Umbilical cord (tissue), 2 donors: ENCODE measurements around the gene RHEX. TPM values are rescaled to one million over a fixed set of nuclear protein-coding genes. Genes with fewer than 3 reads are reported as not detected.
"Not testable (repeated sequence)": the region's sequence is repeated elsewhere in the genome, so short reads cannot be mapped to it uniquely, and the experiment has no call there.

Source experiments
- DNase-seq: peaks from one replicate; pipeline ENCODE4 v3.0.0-alpha.2; 2015; ENCODE audit warnings: low spot score
- total RNA-seq: library from RNA; depleted of rRNA; stranded (reverse); fragments of >200 nt; gene quantifications from one replicate; pipeline ENCODE4 v1.2.3, GENCODE V29; 2014; ENCODE audit warnings: low replicate concordance; ENCODE audit not compliant: insufficient read depth

Gene RHEX, protein sequence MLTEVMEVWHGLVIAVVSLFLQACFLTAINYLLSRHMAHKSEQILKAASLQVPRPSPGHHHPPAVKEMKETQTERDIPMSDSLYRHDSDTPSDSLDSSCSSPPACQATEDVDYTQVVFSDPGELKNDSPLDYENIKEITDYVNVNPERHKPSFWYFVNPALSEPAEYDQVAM
- 4.1 TPM for total RNA-seq

DNA sequence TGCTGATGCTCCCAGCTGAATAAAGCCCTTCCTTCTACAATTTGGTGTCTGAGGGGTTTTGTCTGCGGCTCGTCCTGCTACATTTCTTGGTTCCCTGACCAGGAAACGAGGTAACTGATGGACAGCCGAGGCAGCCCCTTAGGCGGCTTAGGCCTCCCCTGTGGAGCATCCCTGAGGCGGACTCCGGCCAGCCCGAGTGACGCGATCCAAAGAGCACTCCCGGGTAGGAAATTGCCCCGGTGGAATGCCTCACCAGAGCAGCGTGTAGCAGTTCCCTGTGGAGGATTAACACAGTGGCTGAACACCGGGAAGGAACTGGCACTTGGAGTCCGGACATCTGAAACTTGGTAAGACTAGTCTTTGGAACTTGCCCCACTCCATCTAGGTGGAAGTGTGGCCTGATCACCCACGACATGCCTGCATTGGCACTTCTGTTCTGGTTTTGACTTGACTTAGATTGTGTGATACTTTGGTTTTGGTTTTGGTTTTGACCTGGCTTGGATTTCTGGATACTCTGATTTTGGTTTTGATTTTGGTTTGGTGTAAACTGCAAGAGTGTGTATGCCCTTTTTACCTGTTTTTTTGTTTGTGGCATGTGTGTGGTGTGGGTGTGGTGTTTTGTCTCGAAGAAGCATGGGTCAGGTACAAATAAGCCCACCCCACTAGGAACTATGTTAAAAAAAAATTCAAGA lies at the start of gene RHEX:
TSS of gene RHEX (plus strand) at position 255 of the 692 bp plus-strand sequence. CDS start 44,656 bp downstream, outside the sequence.
- not testable (repeated sequence) for DNase-seq

DNA sequence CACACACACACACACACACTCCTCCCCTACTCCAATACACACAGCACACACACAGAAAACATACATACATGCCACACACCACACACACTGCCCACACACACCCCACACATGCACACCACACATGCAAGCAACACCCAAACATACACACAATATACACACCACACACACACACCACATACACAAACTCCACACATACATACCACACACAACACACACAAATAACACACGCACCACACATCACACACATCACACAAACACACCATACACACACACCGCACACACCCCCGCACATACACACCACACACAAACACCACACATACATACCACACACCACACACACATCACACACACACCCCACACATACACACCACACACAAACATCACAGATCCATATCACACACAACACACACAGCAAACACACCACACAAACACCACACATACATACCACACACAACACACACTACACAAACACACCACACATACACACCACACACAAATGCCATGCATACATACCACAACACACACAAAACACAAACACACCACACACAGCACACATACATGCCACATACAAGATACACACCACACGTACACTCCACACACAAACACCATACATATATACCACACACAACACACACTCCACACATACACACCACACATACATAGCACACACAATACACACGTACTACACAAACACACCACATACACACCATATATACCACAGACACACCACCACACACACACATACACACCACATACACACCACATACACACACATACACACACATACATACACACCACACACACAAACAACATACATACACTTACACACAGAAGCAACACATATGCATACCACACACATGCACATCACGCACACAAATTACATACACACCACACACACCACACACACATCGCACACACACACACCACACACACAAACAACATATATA lies 48.8 kb upstream of the RHEX start:
- no peak for DNase-seq

DNA sequence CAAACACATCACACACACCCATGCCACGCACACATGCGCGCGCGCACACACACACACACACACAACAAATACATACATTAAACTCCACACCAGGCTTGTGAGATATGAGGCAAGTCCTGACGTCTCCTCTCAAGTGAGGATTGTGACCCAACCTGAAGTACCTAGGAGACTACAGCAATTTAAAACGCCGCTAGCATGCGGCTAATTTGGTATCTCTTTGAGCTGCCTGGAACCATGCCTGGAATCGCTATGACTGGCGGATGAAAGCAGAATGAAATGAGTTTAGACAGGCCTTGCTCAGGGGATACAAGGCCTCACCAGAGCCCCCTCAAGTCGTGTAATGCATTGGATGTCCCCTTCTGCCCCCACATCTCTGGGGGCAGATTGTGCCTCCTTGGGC lies 48.1 kb upstream of the RHEX start:
- DNase-seq = peak; percentile 90

DNA sequence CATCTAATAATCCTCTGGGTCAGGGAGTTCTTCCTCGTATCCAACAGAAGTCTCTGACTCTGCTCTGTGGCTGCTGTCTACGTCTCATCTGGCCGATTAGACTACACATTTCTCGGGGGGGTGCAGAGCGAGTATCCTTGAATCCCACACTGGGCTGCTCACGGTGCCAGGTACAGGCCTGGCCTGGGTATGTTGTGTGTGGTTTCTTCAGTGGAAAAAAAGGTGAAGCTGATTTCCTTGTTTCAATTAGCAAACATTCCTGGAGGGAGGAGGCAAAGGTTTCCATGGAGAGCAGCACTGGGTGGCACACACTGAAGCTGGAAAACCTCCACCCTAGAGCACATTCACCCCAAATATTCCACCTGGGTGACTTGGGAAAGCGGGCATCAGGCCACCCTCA lies 47.7 kb upstream of the RHEX start:
- no peak for DNase-seq

DNA sequence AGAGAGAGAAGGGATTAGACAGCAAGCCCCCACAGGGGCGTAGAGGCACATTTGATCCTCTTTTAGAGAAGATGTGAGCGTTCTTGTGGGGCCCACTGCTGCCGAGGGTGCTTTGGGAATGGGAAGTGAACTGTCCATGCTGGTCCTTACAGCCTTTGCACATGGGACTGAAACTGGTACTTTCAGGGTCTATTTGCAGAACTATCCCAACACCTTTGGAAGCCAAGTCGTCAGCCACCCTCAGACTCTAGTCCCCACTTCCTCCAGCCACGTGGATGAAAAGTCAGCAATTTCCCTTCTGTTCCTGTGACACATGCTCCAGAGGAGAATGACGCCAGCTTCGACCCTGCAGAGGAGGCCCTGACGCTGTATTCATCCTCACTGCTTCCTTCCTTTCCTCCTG lies 47.2 kb upstream of the RHEX start:
- peak; percentile 31 for DNase-seq

DNA sequence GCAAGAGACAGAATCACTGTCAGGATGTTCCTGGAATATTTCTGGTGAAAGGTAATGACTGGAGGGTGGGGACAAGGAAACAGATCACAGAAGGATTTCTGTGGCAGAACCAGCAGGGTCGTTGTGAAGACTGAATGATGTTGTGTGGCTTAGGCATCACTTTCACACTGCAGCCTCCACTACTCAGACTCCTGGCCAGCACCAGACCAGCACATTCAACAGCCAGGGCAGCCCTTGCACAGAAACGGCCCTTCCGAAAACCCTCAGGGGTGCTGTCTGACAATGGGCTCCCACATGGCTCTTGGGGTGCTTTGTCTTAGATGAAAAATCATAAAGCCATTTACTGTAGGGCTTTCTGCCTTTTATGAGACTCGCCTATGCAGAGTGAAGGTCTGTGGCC lies 46.0 kb upstream of the RHEX start:
- no peak for DNase-seq

DNA sequence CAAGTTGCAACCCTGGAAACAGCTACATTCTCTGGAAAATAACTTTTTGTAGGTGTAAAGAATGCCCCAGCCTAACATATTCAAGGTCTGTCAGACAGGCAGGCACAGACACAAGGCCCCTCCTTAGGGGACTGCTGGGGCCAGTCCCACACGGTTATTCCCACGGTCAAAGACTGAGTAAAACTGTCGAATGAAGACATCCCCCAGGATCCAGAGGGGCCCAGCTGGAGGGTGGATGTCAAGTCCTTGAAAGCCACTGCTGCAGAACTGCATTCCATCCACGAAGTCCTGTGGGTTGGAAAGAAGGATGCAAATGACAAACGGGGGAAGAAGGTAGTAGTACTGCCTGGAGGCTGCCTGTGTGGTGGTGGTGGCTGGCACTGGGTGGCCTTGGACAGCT lies 42.9 kb upstream of the RHEX start:
- peak; percentile 68 for DNase-seq

DNA sequence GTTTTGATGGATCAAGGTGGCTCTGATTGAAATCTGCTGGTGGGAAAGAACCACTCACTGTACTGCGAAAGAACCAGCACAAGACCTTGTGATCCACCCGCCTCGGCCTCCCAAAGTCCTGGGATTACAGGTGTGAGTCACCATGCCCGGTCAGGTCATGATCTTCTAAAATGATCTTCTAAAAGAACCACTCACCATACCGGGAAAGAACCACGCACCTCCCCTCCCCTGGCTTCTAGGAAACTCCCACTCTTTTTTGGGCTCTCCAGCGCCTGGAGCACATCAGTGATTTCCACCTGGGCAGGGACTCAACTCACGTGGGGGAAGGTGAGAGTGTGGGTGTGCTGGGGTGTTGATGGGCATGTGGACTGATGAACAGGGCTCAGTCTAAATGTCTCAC lies 41.9 kb upstream of the RHEX start:
- DNase-seq = no peak

DNA sequence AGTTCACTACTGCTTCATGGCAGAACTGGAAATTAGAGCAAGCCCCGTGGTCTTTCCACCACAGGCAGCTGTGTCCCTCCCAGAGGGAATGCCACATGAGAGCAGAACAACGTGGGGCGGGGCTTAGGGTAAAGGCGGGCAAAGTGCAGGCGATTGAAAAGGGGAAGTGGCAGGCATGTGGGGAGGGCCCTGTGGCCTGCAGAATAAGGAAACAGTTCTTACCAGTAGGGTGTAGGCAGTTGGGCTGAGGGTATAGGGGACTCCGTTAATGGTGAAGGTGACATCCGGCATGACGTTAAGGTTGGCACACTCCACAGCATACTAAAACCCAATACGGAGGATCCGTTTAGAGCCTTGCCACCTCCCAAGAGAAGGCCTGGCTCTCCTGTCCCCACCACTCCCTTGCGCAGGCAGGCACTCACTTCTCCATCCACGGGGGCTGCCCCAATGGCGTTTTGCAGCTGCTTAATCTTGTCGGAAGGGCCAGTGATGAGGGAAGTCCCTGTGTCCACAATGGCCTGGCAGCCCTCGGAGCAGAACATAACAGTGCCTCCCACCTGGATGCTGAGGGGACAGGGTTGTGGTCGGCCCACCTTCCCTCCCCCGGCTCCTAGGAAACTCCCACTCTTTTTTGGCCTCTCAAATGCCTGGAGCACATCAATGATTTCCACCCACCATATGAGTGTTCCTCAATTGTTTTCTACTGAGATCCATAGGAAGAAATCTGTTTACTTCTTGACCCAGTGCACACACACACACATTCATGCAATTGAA lies 40.7 kb upstream of the RHEX start:
- peak; percentile 63 for DNase-seq

DNA sequence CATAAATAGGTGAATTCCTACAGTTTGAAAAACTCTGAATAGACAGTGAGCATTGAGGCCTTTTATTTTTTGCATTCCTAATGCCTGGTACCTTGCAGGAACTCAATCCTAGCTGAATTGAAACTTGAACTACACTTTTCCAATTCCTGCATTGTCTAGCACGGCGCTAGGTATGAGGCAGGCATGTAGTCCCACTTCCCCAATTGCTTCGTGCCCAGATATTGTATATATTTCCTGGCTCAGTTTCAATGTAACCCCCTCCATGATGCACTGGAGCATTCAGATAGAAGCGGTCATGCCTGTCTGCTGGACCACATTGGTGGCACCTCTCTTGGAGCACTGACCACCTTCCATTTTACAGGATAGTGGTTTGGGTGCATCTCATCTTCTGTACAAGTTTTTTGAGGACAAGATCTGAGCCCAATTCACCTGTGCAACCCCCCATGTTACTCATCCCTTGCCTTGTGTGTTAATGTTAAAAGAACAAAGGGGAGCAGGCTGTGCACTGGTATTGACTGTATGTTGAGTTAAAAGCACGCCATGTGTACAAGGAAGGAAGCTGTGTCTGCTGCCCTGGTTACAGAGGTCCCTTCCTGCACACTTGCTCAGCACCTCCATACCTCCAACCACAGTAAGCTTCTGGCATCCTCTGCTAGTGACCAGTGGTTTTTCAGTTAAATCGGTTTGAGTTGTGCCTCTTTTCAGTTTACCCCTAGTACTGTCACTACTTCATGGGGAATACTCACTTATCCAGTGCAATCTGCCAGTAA lies 39.8 kb upstream of the RHEX start:
- no peak for DNase-seq

DNA sequence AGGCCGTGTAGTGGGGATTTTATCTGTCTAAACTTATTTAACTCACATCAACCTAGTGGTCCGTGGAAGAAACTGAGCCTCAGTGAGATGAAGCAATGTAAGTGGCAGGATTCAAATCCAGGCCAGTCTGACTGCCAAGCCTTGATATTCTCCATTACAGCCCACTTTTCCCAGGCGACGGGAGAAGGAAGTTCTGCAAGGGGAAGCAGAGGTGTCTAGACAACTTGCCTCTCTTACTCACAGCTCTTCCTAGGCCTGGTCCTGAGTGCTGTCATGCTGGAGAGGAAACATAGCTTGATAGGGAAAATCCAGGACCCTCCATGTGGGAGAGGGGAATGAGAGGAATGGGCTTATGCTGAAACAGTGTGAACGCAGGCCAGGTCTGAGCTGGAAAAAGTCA lies 38.4 kb upstream of the RHEX start:
- no peak for DNase-seq

DNA sequence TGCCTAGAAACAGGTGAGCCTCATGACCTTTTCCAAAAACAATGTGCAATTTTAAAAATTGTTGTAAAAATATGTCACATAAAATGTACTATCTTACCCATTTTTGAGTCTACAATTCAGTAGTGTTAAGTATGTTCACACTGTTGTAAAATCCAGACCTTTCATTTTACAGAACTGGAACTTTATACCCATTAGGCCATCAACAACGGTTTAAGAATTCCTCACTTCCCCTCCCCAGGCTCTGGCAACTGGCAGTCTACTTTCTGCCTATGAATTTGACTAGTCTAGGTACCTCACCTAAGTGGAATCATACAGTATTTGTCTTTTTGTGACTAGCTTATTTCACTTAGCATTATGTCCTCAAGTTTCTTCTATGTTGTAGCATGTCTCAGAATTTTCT lies 37.9 kb upstream of the RHEX start:
- DNase-seq = no peak

DNA sequence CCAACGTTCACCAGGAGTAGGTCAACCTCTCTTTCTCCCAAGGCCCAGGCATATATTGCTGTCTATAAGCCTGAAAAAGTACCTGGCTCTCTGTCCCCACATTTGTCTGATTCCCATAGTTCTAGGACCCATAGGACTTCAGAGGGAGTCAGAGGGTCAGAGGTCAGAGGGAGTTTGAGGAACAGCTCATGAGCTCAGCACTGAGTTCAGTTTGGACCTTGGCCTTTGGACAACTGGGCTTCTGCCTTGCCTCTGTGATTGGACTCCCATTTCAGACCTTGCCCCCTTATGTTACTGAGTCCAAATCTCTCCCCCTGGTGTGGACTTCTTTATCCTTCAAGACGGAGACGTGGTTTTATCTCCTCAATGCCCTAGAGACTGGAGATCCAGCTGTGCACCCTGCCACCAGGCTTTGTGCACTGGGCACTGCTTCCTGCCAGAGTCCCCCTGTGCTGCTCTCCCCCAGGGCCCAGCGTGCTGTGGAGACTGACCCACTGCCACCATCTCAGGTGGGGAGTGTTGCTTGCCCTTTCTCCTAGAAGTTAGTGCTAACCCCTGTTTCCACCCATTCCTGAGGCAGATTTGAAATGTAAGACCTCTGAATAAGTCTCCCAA lies 32.5 kb upstream of the RHEX start:
- DNase-seq = no peak

DNA sequence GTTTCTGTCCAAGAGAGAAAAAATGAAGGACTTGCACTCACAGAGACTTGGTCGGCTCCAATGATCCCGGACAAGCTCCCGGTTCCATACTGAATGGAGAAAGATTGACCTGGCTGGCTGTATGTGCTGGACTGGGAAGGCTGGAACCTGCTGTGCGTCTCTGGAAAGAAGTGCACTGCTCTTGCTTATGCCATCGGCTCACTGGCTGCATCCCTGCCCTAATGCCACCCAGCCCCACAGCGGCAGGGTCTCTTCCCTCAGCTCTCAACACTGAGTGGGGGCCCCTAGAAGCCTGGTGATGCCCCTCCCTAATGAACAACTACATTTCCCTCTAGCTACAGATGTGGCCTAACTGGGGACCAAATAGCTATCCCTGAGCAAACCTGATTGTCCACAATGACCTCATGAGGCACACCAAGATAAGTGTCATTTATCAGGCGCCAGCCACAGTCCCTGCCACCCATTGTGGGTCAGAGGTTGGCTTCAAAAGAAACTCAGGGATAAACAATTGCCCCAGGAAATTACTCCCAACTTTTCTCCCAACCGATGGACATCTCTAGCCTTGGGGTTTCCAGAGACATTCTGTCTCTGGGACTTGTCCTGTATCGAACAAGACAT lies 31.9 kb upstream of the RHEX start:
- no peak for DNase-seq

DNA sequence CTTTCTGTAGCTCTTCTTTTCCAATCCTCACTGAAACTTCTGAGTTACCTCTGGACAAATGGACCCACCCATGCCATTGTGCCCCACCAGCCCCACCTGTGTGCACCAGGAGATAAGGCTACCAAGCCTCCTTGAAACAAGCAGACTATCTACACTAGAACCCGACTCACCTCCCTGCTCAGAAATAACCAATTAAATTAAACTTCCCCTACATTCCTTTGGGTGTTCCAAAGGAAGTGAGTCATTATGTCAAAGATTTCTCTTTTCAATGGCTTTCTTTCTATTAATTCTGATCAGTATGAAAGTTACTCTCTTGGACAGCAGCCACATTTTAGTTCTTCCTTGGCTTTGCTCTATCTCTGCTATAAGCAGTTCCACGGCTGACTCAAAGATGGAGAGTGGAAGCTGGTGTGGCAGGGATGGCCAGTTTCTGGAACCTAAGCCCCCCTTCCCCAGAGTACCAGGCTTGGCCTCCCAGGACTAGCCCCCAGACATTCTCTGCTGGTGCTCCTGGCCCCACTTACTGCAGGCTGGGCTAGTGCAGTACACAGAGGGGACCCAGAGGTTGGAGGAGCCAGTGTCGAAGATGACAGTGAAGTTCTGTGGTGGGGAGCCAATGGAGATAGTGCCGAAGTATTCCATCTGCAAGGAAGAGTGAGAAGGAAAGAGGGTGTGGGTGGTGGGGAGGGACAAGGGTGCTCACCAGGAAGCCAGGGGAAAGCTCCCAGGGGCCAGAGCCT lies 31.2 kb upstream of the RHEX start:
- no peak for DNase-seq

DNA sequence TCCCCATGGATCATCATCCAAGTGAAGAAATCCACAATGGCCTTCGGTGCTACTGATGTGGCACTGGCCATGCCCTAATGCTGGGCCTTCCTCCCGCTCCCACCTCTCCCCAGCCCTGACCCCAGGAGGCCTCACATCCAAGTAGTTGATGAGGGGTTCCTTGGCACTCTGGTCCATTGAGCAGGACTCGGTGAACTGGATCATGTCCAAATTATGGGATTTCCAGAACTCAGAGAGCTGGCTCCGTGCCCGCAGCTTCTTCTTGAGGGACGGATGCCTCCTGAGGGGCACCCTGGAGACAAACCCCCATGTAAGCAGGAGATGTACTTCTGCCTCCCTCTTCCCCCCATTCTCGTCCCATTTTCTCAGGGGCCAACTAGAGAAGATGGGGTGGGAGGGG lies 30.2 kb upstream of the RHEX start:
- DNase-seq = no peak

DNA sequence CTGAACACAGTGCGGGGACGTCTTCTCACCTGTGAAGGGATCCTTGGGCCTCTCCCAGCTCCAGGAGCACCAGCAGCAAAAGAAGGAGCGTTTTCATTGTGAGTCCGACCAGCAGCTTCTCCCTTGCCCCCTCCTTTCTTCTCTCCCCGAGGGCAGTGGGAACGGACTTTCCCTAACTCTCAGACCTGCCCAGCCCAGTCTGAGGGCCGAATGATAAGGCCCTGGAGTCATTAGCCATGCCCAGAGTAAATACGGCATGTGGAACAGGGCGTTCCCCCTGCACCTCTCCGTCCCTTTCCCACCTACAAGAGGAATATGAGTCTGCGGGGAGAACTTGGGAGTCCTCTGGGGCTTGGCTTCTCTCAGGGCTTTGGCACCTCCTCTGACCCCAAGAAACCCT lies 29.3 kb upstream of the RHEX start, which contains the start of gene CTSE:
TSS of gene CTSE (minus strand) at position 201 of the 400 bp plus-strand sequence. CDS start at position 97, 104 bp downstream.
- DNase-seq = no peak

DNA sequence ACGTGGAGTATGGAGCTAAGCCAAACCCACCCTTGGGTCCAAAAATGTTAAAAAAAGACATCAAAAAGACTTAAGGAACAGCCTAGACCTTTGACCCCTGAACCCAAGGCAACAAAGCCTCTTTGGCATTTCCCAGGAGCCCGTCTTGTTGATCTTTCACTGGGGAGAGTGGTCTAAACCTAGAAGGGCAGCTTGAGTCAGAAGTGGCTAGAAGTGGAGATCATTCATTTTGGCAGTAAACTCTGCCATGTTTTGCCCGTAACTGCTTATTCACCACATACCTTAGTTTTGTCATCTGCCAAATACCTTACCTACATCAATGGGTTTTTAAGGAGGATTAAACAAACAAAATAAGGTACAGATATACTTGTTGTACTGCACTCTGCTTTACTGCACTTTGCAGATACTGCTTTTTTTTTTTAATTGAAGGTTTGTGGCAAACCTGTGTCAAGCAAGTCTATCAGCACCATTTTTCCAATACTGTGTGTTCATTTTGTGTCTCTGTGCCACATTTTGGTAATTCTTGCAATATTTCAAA lies 27.6 kb upstream of the RHEX start:
- no peak for DNase-seq

DNA sequence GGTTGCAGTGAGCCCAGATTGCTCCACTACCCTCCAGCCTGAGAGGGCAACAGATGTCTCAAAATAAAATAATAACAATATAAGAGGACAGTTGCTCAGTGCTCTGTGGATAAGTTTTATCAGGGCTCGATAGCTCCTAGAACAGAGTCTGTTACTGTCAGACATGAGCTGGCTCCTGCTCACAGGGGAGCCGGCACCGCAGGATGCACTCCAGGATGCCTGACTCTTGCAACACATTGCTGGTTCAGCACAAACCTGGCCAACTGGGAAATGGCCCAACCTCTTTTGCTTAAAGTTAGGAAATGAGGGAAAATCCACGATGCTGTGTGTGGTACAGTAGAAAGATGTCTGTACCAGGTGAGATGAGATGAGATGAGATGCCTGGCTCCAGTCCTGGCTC lies 23.5 kb upstream of the RHEX start:
- peak; percentile 69 for DNase-seq
